ENCODE data around the gene WDR47. TPM values are rescaled to one million over a fixed set of nuclear protein-coding genes. Genes with fewer than 3 reads are reported as not detected.

WDR47 gene
- total RNA-seq, 1 donor from 2014 or later: 15.2 TPM

GRCh38 chr1:108969346-108969745 lies 72.6 kb downstream of the WDR47 start:
- Mint-ChIP-seq H3K4me1 (ENCODE audit: unreplicated experiment) (no peaks in the 10 kb centered on the region), H3K36me3 (peaks cover 16% of the 10 kb centered on the region), H3K4me3 (no peak overlapping the region), H3K27me3 (no peaks in the 10 kb centered on the region), H3K27ac (no peak overlapping the region), H3K9me3 (no peaks in the 10 kb centered on the region)
- no peak for DNase-seq (ENCODE audit: extremely low spot score, unreplicated experiment)
- no peak for TF ChIP-seq CTCF (conservative IDR thresholded peaks at IDR 0.05)

- no peak for TF ChIP-seq CTCF (conservative IDR thresholded peaks at IDR 0.05)
- Mint-ChIP-seq H3K4me1 (ENCODE audit: unreplicated experiment) (peaks cover 9% of the 10 kb centered on the region), H3K36me3 (peaks cover 14% of the 10 kb centered on the region), H3K27ac (peak within 1 kb of the TSS; percentile 93), H3K4me3 (peak within 1 kb of the TSS; percentile 91), H3K27me3 (no peaks in the 10 kb centered on the region), H3K9me3 (no peaks in the 10 kb centered on the region)
- peak; percentile 87 for DNase-seq (ENCODE audit: extremely low spot score, unreplicated experiment)
Observed at GRCh38 chr1:108963052-108963686, 78.7 kb downstream of the WDR47 start, which contains the start of gene CLCC1. TSS of gene CLCC1 (minus strand) at chr1:108963484. CDS start at chr1:108950437, 13,047 bp downstream.

- TF ChIP-seq CTCF (conservative IDR thresholded peaks at IDR 0.05): no peak
- DNase-seq (ENCODE audit: extremely low spot score, unreplicated experiment): no peak
- H3K27ac Mint-ChIP-seq: peak overlapping the region; percentile 93
Observed at GRCh38 chr1:108962681-108963051, 79.2 kb downstream of the WDR47 start.

GRCh38 chr1:108961752-108962486 lies 80.0 kb downstream of the WDR47 start:
- TF ChIP-seq CTCF (conservative IDR thresholded peaks at IDR 0.05): no peak
- no peaks in the 10 kb centered on the region for H3K9me3 Mint-ChIP-seq
- peaks cover 9% of the 10 kb centered on the region for H3K4me1 Mint-ChIP-seq (ENCODE audit: unreplicated experiment)
- peak overlapping the region; percentile 91 for H3K4me3 Mint-ChIP-seq
- DNase-seq (ENCODE audit: extremely low spot score, unreplicated experiment): no peak
- peaks cover 7% of the 10 kb centered on the region for H3K36me3 Mint-ChIP-seq
- H3K27me3 Mint-ChIP-seq: no peaks in the 10 kb centered on the region
- H3K27ac Mint-ChIP-seq: peak overlapping the region; percentile 93

More at GRCh38 chr1:108962681-108963051, 79.2 kb downstream of the WDR47 start:
- H3K4me3 Mint-ChIP-seq: peak overlapping the region; percentile 91
- peaks cover 13% of the 10 kb centered on the region for H3K36me3 Mint-ChIP-seq
- H3K4me1 Mint-ChIP-seq (ENCODE audit: unreplicated experiment): peaks cover 9% of the 10 kb centered on the region
- no peaks in the 10 kb centered on the region for H3K9me3 Mint-ChIP-seq
- H3K27me3 Mint-ChIP-seq: no peaks in the 10 kb centered on the region

GRCh38 chr1:108961198-108961597 lies 80.7 kb downstream of the WDR47 start:
- no peak for DNase-seq (ENCODE audit: extremely low spot score, unreplicated experiment)
- Mint-ChIP-seq H3K4me3 (no peak overlapping the region), H3K27me3 (no peaks in the 10 kb centered on the region), H3K36me3 (peaks cover 13% of the 10 kb centered on the region), H3K9me3 (no peaks in the 10 kb centered on the region), H3K4me1 (ENCODE audit: unreplicated experiment) (peaks cover 9% of the 10 kb centered on the region), H3K27ac (no peak overlapping the region)
- TF ChIP-seq CTCF (conservative IDR thresholded peaks at IDR 0.05): no peak

All from type B pancreatic cell (in vitro differentiated cells).